Measurements from ENCODE around the gene AGBL2. TPM values are rescaled to one million over a fixed set of nuclear protein-coding genes. Genes with fewer than 3 reads are reported as not detected.
A peak's percentile ranks its signal among the peaks of the same experiment; 100 is the strongest.
"Not testable (repeated sequence)": the region's sequence is repeated elsewhere in the genome, so short reads cannot be mapped to it uniquely, and the experiment has no call there.

The AGBL2 gene, protein sequence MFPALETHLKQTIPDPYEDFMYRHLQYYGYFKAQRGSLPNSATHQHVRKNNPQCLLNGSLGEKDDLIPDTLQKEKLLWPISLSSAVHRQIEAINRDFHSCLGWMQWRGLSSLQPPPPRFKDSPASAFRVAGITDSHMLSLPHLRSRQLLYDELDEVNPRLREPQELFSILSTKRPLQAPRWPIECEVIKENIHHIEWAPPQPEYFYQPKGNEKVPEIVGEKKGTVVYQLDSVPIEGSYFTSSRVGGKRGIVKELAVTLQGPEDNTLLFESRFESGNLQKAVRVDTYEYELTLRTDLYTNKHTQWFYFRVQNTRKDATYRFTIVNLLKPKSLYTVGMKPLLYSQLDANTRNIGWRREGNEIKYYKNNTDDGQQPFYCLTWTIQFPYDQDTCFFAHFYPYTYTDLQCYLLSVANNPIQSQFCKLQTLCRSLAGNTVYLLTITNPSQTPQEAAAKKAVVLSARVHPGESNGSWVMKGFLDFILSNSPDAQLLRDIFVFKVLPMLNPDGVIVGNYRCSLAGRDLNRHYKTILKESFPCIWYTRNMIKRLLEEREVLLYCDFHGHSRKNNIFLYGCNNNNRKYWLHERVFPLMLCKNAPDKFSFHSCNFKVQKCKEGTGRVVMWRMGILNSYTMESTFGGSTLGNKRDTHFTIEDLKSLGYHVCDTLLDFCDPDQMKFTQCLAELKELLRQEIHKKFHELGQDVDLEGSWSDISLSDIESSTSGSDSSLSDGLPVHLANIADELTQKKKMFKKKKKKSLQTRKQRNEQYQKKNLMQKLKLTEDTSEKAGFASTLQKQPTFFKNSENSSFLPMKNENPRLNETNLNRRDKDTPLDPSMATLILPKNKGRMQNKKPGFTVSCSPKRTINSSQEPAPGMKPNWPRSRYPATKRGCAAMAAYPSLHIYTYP
- total RNA-seq (2014; rRNA removed; shearing (Covaris generic)): 1.5 and 4.3 TPM in 2 replicates
- 1.2 and 2.2 TPM in 2 replicates for polyA plus RNA-seq (2015; cell fraction: cytosol; rRNA removed)
- polyA plus RNA-seq (2015; cell fraction: nucleus; rRNA removed): 41.1 and 42.3 TPM in 2 replicates

DNA sequence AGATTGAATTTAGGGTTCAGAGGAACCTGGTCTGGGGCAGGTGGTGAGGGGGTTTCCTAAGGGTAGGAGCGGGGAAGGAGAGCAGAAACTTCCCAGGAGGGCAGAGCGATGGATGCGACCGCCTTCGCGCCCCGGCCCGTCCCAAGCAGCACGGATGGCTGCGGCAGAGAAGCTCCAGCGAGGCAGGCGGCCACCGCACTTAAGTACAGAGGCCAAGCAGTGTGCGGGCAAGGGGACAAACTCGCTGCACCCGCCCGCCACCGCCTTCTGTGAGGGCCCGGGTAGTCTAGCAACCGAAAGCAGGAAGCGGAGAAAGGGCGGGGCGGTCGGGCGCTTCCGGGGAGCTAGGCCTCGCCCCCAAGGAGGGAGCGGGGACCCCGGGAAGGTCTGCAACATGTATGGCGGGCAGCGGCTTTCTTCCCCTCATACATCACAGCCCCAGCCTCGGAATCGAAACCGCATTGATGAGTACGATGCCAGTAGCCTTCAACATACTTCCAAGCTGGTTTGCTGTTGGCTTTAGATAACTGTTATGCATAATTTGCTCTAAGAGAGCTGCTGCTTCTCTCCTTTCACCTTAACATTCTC is at the start of gene AGBL2:
TSS of gene AGBL2 (minus strand) at position 288 of the 588 bp plus-strand sequence. CDS start 719 bp downstream, outside the sequence.
- peak; percentile 64 for DNase-seq (ENCODE audit: low read depth, low spot score)

DNA sequence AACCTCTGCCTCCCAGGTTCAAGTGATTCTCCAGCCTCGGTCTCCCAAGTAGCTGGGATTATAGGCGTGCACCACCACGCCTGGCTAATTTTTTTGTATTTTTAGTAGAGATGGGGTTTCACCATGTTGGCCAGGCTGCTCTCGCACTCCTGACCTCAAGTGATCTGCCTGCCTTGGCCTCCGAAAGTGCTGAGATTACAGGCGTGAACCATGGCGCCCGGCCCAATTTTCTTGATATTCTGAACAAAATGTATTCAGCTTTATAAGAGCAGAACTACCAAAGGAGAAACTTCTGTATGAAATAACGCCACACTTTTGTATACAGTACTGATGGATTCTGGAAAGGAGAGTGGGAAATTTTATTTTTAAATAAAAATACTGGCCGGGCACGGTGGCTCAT is 44.1 kb upstream of the AGBL2 start:
- in situ Hi-C loops (cut with HindIII; ENCODE audit: low pct_unique_long_range_greater_than_20kb, low sequenced_read_pairs); DNase-seq (ENCODE audit: low read depth, low spot score): not testable (repeated sequence)

More for the DNA sequence above, at the start of gene AGBL2:
- in situ Hi-C loops (cut with HindIII; ENCODE audit: low pct_unique_long_range_greater_than_20kb, low sequenced_read_pairs): no loop called here

- in situ Hi-C loops (cut with HindIII; ENCODE audit: low pct_unique_long_range_greater_than_20kb, low sequenced_read_pairs): no loop called here
- DNase-seq (ENCODE audit: low read depth, low spot score): no peak
Measured at GRCh38 chr11:47756208-47756607, 41.0 kb upstream of the AGBL2 start.

- in situ Hi-C loops (cut with HindIII; ENCODE audit: low pct_unique_long_range_greater_than_20kb, low sequenced_read_pairs): no loop called here
- DNase-seq (ENCODE audit: low read depth, low spot score): no peak
Measured at GRCh38 chr11:47750725-47751124, 35.6 kb upstream of the AGBL2 start.

DNA sequence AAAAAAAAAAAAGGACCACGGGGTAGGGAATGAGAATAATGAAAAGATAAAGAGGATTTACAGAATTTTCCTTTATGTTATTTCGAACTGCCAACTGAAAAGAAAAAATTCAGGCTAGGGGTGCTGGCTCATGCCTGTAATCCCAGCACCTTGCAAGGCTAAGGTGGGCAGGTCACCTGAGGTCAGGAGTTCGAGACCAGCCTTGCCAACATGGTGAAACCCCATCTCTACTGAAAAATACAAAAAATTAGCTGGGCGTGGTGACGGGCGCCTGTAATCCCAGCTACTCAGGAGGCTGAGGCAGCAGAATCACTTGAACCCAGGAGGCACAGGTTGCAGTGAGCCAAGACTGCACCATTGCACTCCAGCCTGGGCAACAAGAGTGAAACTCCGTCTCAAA is 27.3 kb upstream of the AGBL2 start:
- in situ Hi-C loops (cut with HindIII; ENCODE audit: low pct_unique_long_range_greater_than_20kb, low sequenced_read_pairs); DNase-seq (ENCODE audit: low read depth, low spot score): not testable (repeated sequence)

- in situ Hi-C loops (cut with HindIII; ENCODE audit: low pct_unique_long_range_greater_than_20kb, low sequenced_read_pairs); DNase-seq (ENCODE audit: low read depth, low spot score): not testable (repeated sequence)
Measured at GRCh38 chr11:47737817-47738216, 22.6 kb upstream of the AGBL2 start.

- in situ Hi-C loops (cut with HindIII; ENCODE audit: low pct_unique_long_range_greater_than_20kb, low sequenced_read_pairs): no loop called here
- no peak for DNase-seq (ENCODE audit: low read depth, low spot score)
Measured at GRCh38 chr11:47732271-47732670, 17.1 kb upstream of the AGBL2 start.

DNA sequence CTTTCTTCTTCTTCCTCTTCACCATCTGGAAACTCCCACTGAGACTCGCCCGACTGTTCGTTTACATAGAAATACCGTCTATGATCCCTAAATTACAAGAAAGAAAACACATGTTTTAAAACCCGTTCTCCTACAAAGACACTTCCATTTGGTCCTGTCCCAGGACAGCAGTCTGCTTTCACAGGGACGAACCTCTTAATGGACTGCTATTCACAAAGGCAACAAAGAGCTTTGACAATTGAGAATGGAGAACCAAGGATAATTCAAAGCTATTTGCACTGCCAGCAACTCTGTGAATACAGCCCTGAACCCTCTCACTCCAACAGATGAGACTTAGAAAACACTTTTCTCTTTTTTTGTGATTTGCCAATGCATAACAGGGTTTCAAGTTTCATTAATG is 16.3 kb upstream of the AGBL2 start:
- in situ Hi-C loops (cut with HindIII; ENCODE audit: low pct_unique_long_range_greater_than_20kb, low sequenced_read_pairs): no loop called here
- no peak for DNase-seq (ENCODE audit: low read depth, low spot score)

DNA sequence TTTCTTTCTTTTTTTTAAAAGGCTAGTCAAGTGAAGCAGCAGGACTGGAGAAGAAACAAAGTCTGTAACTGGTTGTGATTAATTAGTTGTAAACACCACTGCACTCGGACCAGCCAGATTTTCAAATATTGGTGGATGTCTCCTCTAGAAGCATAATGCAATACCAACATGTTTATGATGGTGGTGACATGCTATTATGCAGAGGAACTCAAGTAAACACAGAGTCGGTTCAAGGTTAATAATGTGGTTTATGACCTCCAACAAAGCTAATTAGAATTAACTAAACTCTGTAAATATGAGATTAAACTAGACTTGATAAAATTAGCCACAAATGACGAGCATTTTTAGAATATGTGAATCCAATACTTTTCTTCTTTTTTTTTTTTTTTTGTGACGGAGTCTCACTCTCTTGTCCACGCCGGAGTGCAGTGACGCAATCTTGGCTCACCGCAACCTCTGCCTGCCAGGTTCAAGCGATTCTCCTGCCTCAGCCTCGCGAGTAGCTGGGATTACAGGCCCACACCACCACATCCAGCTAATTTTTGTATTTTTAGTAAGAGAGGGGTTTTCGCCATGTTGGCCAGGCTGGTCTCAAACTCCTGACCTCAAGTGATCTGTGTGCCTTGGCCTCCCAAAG is 11.8 kb upstream of the AGBL2 start:
- no peak for DNase-seq (ENCODE audit: low read depth, low spot score)
- in situ Hi-C loops (cut with HindIII; ENCODE audit: low pct_unique_long_range_greater_than_20kb, low sequenced_read_pairs): no loop called here

DNA sequence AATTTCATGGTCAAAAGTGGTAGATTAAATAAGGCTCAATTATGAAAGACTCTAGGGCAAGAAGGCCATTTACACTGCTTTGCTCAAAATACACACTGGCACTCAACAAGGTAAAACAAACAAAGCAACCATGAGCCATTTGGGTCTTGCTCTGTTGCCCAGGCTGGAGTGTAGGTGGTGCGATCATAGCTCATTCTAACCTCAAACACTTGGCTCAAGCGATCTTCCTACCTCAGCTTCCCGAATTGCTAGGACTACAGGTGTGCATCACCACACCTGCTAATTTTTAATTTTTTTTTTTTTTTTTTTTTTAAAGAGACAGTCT is 10.9 kb upstream of the AGBL2 start:
- in situ Hi-C loops (cut with HindIII; ENCODE audit: low pct_unique_long_range_greater_than_20kb, low sequenced_read_pairs): no loop called here
- no peak for DNase-seq (ENCODE audit: low read depth, low spot score)

GRCh38 chr11:47725442-47726117 is 10.4 kb upstream of the AGBL2 start:
- no peak for DNase-seq (ENCODE audit: low read depth, low spot score)
- in situ Hi-C loops (cut with HindIII; ENCODE audit: low pct_unique_long_range_greater_than_20kb, low sequenced_read_pairs): no loop called here

- DNase-seq (ENCODE audit: low read depth, low spot score): no peak
- in situ Hi-C loops (cut with HindIII; ENCODE audit: low pct_unique_long_range_greater_than_20kb, low sequenced_read_pairs): no loop called here
Measured at GRCh38 chr11:47724041-47724729, 9.0 kb upstream of the AGBL2 start.

DNA sequence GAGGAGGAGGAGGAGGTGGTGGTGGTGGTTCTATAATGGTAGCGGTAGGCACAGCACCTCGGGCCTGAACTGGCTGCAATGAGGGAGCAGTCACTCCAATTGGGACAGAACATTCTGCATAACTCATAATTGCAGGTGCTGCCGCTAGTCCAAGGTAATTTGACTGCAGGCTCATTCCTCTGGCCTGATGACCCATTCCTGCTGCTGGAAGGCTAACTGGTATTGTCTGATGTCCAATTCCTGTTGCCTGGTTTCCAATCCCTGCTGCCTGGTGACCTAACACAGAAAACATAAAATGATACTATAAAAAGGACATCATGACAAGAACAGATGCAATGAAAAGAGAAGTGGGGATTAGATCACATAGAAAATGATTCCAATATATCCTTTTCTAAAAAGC is 7.9 kb upstream of the AGBL2 start:
- in situ Hi-C loops (cut with HindIII; ENCODE audit: low pct_unique_long_range_greater_than_20kb, low sequenced_read_pairs): no loop called here
- no peak for DNase-seq (ENCODE audit: low read depth, low spot score)

- in situ Hi-C loops (cut with HindIII; ENCODE audit: low pct_unique_long_range_greater_than_20kb, low sequenced_read_pairs): no loop called here
- no peak for DNase-seq (ENCODE audit: low read depth, low spot score)
Measured at GRCh38 chr11:47720651-47721050, 5.5 kb upstream of the AGBL2 start.

DNA sequence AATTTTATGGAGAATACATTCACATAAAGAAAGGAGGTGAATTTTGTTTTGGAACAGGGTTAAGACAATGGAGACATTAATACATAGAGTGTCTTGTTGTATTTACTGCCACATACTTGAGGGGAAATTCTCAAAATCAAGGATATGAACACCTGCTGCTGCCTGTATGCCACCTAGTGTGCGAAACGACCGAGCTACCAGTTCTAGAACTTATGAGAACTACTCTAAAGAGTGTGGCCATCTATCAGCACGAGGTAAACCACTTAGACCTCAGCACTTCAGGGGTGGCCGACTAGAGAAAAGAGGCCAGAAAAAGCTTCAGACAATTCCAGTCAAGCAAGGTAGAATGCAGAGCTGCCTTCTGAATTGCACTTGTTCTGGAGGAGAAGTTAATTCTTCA is 1.5 kb upstream of the AGBL2 start:
- in situ Hi-C loops (cut with HindIII; ENCODE audit: low pct_unique_long_range_greater_than_20kb, low sequenced_read_pairs): no loop called here
- DNase-seq (ENCODE audit: low read depth, low spot score): no peak

- in situ Hi-C loops (cut with HindIII; ENCODE audit: low pct_unique_long_range_greater_than_20kb, low sequenced_read_pairs): no loop called here
- no peak for DNase-seq (ENCODE audit: low read depth, low spot score)
Measured at GRCh38 chr11:47714554-47715081, 551 bp downstream of the AGBL2 start.

Measured in SK-MEL-5 (cell line).